A673 (cell line): ENCODE measurements around the gene SLC16A4. TPM values are rescaled to one million over a fixed set of nuclear protein-coding genes. Genes with fewer than 3 reads are reported as not detected.

Source experiments
- BruUV-seq: library from RNA; stranded (reverse); fragments of 400-500 nt; replicated peaks from 2 replicates; lab custom pipeline; 2021; lab: Mats Ljungman, UMichigan
- CTCF ChIA-PET: fragments of 300-600 bp; sonication (Branson Sonifier 250); formaldehyde crosslinking; loops from one replicate; lab custom pipeline; 2022; ENCODE audit warnings: antibody characterized with exemption; lab: Charles Lee
- POLR2A ChIA-PET: fragments of 300-600 bp; sonication (Branson Sonifier 250); formaldehyde crosslinking; loops from one replicate; lab custom pipeline; 2022; ENCODE audit warnings: antibody characterized with exemption; ENCODE audit not compliant: low non-redundant PET; lab: Charles Lee
- DNase-seq: peaks from one replicate; pipeline ENCODE4 v3.0.0-alpha.2; 2015; ENCODE audit warnings: low spot score
- H3K27ac ChIP-seq: fragments of 200-600 bp; sonication (generic); 2 replicates; pipeline ENCODE4 v1.5.1; 2016; ENCODE audit warnings: mixed run types, low read depth, mild to moderate bottlenecking, mixed read lengths, antibody characterized with exemption, low read length; ENCODE audit not compliant: poor library complexity, severe bottlenecking
- H3K27me3 ChIP-seq: fragments of 200-600 bp; sonication (generic); replicated peaks from 2 replicates; pipeline ENCODE4 v1.6.1; 2017; ENCODE audit warnings: mixed run types, low read depth, mild to moderate bottlenecking, mixed read lengths, antibody characterized with exemption, low read length; ENCODE audit not compliant: insufficient read depth, poor library complexity
- H3K36me3 ChIP-seq: fragments of 200-600 bp; sonication (generic); 2 replicates; pipeline ENCODE4 v1.6.1; 2016; ENCODE audit warnings: mixed run types, mild to moderate bottlenecking, mixed read lengths, antibody characterized with exemption, low read length; ENCODE audit not compliant: insufficient read depth, poor library complexity, severe bottlenecking
- H3K4me1 ChIP-seq: fragments of 200-600 bp; sonication (generic); 2 replicates; pipeline ENCODE4 v1.6.1; 2017; ENCODE audit warnings: mixed run types, mild to moderate bottlenecking, mixed read lengths, antibody characterized with exemption, low read length; ENCODE audit not compliant: insufficient read depth, poor library complexity, severe bottlenecking
- H3K4me3 ChIP-seq: fragments of 200-600 bp; sonication (generic); 2 replicates; pipeline ENCODE4 v1.5.1; 2016; ENCODE audit warnings: low read depth, mixed run types, mild to moderate bottlenecking, mixed read lengths, low read length; ENCODE audit not compliant: poor library complexity, severe bottlenecking
- H3K9me3 ChIP-seq: fragments of 200-600 bp; sonication (generic); 2 replicates; pipeline ENCODE4 v1.6.1; 2016; ENCODE audit warnings: mixed run types, low read depth, mild to moderate bottlenecking, mixed read lengths, antibody characterized with exemption, low read length; ENCODE audit not compliant: poor library complexity, severe bottlenecking
- CTCF ChIP-seq: fragments of 300-800, 200-600 bp; sonication (generic); conservative IDR thresholded peaks from 2 replicates; pipeline ENCODE4 v1.5.1; 2017; ENCODE audit warnings: low read depth, mild to moderate bottlenecking, antibody characterized with exemption, low read length, moderate library complexity, mixed read lengths
- EZH2 ChIP-seq: fragments of 200-600 bp; sonication (generic); IDR thresholded peaks from 2 replicates; pipeline ENCODE4 v1.6.1; 2017; ENCODE audit warnings: borderline replicate concordance, low read depth, mild to moderate bottlenecking, mixed read lengths, antibody characterized with exemption, low read length; ENCODE audit not compliant: poor library complexity, severe bottlenecking
- intact Hi-C: fragments of 100-400 bp; cut with micrococcal nuclease; formaldehyde crosslinking; loops from one replicate; pipeline ENCODE4 v1.10.0; 2022; ENCODE audit not compliant: unreplicated experiment
- total RNA-seq: library from RNA; stranded (reverse); gene quantifications from 2 replicates; pipeline ENCODE4 v1.2.3, GENCODE V29; 2021

Gene SLC16A4
- total RNA-seq, 1 experiment from 2014 or later: 0.60 TPM

DNA sequence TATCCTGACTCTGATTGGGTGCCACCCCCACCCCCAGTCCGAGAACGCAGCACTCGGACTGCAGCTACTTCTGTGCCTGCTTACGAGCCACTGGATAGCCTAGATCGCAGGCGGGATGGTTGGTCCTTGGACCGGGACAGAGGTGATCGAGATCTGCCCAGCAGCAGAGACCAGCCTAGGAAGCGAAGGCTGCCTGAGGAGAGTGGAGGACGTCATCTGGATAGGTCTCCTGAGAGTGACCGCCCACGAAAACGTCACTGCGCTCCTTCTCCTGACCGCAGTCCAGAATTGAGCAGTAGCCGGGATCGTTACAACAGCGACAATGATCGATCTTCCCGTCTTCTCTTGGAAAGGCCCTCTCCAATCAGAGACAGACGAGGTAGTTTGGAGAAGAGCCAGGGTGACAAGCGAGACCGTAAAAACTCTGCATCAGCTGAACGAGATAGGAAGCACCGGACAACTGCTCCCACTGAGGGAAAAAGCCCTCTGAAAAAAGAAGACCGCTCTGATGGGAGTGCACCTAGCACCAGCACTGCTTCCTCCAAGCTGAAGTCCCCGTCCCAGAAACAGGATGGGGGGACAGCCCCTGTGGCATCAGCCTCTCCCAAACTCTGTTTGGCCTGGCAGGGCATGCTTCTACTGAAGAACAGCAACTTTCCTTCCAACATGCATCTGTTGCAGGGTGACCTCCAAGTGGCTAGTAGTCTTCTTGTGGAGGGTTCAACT is 49.5 kb downstream of the SLC16A4 start:
- Histone ChIP-seq H3K27me3 (no peaks in the 10 kb centered on the region), H3K4me1 (peaks cover 49% of the 10 kb centered on the region), H3K4me3 (peak overlapping the region; percentile 75), H3K27ac (no peak overlapping the region), H3K9me3 (no peaks in the 10 kb centered on the region), H3K36me3 (peaks cover 58% of the 10 kb centered on the region)
- ChIA-PET CTCF (interaction anchor here (0.8 kb wide), 1 partner anchor 29 kb away, joined by 3 read pairs; no protein-coding TSS in a partner anchor), POLR2A (no interaction called here)
- no peak for DNase-seq
- BruUV-seq: no TSS peak
- TF ChIP-seq EZH2 (no peak), CTCF (no peak)
- intact Hi-C loops: no loop called here

GRCh38 chr1:110340207-110340468 is 50.7 kb downstream of the SLC16A4 start:
- CTCF ChIA-PET: interaction anchor here (0.8 kb wide), 1 partner anchor 28 kb away, joined by 3 read pairs; no protein-coding TSS in a partner anchor
- Histone ChIP-seq H3K9me3 (no peaks in the 10 kb centered on the region), H3K4me3 (peak overlapping the region; percentile 75), H3K36me3 (peaks cover 50% of the 10 kb centered on the region), H3K27ac (peak overlapping the region; percentile 98), H3K4me1 (peaks cover 45% of the 10 kb centered on the region), H3K27me3 (no peaks in the 10 kb centered on the region)
- no TSS peak for BruUV-seq
- TF ChIP-seq CTCF: no peak
- no peak for TF ChIP-seq EZH2
- POLR2A ChIA-PET: no interaction called here
- DNase-seq: no peak
- intact Hi-C loops: no loop called here

GRCh38 chr1:110339407-110340206 is 51.2 kb downstream of the SLC16A4 start:
- TSS peak; percentile 25 for BruUV-seq
- Histone ChIP-seq H3K27me3 (no peaks in the 10 kb centered on the region), H3K27ac (peak overlapping the region; percentile 98), H3K4me1 (peaks cover 41% of the 10 kb centered on the region), H3K36me3 (peaks cover 44% of the 10 kb centered on the region), H3K4me3 (peak overlapping the region; percentile 75), H3K9me3 (no peaks in the 10 kb centered on the region)
- CTCF ChIA-PET: interaction anchor here (1.3 kb wide), 1 partner anchor 131 kb away, joined by 5 read pairs; no protein-coding TSS in a partner anchor
- POLR2A ChIA-PET: no interaction called here
- TF ChIP-seq EZH2 (no peak), CTCF (peak; percentile 30)
- intact Hi-C loops: loop anchor here (2.0 kb wide), 1 partner anchor 67 kb away; the partner anchor contains the start of gene LAMTOR5
- peak; percentile 58 for DNase-seq
